Measurements from ENCODE around the gene SLC27A2.
"Not testable (repeated sequence)": the region's sequence is repeated elsewhere in the genome, so short reads cannot be mapped to it uniquely, and the experiment has no call there.

SLC27A2 gene

GRCh38 chr15:50163719-50164410 lies 18.1 kb upstream of the SLC27A2 start:
- DNase-seq (ENCODE audit: low spot score) = no peak

GRCh38 chr15:50164458-50164857 lies 17.5 kb upstream of the SLC27A2 start:
- no peak for DNase-seq (ENCODE audit: low spot score)

GRCh38 chr15:50166216-50166615 lies 15.8 kb upstream of the SLC27A2 start:
- no peak for DNase-seq (ENCODE audit: low spot score)

GRCh38 chr15:50167110-50167509 lies 14.9 kb upstream of the SLC27A2 start:
- no peak for DNase-seq (ENCODE audit: low spot score)

- no peak for DNase-seq (ENCODE audit: low spot score)
Observed at GRCh38 chr15:50168379-50168778, 13.6 kb upstream of the SLC27A2 start.

- DNase-seq (ENCODE audit: low spot score) = no peak
Observed at GRCh38 chr15:50168783-50169411, 13.1 kb upstream of the SLC27A2 start.

- not testable (repeated sequence) for DNase-seq (ENCODE audit: low spot score)
Observed at GRCh38 chr15:50172360-50172895, 9.6 kb upstream of the SLC27A2 start.

- no peak for DNase-seq (ENCODE audit: low spot score)
Observed at GRCh38 chr15:50176869-50177268, 5.1 kb upstream of the SLC27A2 start.

GRCh38 chr15:50180091-50180490 lies 1.9 kb upstream of the SLC27A2 start:
- DNase-seq (ENCODE audit: low spot score) = no peak

- no peak for DNase-seq (ENCODE audit: low spot score)
Observed at GRCh38 chr15:50180582-50180981, 1.4 kb upstream of the SLC27A2 start.

GRCh38 chr15:50181201-50181968 lies 611 bp upstream of the SLC27A2 start:
- no peak for DNase-seq (ENCODE audit: low spot score)

- DNase-seq (ENCODE audit: low spot score) = no peak
Observed at GRCh38 chr15:50182219-50183013, 420 bp downstream of the SLC27A2 start.

GRCh38 chr15:50183112-50183794 lies 1.3 kb downstream of the SLC27A2 start:
- DNase-seq (ENCODE audit: low spot score) = no peak

- no peak for DNase-seq (ENCODE audit: low spot score)
Observed at GRCh38 chr15:50184863-50185504, 3.0 kb downstream of the SLC27A2 start.

- DNase-seq (ENCODE audit: low spot score) = no peak
Observed at GRCh38 chr15:50186090-50186489, 4.1 kb downstream of the SLC27A2 start.

GRCh38 chr15:50186752-50187151 lies 4.8 kb downstream of the SLC27A2 start:
- DNase-seq (ENCODE audit: low spot score) = no peak

- no peak for DNase-seq (ENCODE audit: low spot score)
Observed at GRCh38 chr15:50187525-50187924, 5.5 kb downstream of the SLC27A2 start.

- DNase-seq (ENCODE audit: low spot score) = no peak
Observed at GRCh38 chr15:50187997-50188396, 6.0 kb downstream of the SLC27A2 start.

GRCh38 chr15:50188793-50189192 lies 6.8 kb downstream of the SLC27A2 start:
- DNase-seq (ENCODE audit: low spot score) = not testable (repeated sequence)

- DNase-seq (ENCODE audit: low spot score) = no peak
Observed at GRCh38 chr15:50189633-50190032, 7.6 kb downstream of the SLC27A2 start.

GRCh38 chr15:50190166-50190570 lies 8.2 kb downstream of the SLC27A2 start:
- no peak for DNase-seq (ENCODE audit: low spot score)

All from Ammon's horn (tissue), 1 donor.